Muscle of leg (tissue), 11 donors: ENCODE results near the gene PRICKLE2. TPM values are rescaled to one million over a fixed set of nuclear protein-coding genes. Genes with fewer than 3 reads are reported as not detected.
A peak's percentile ranks its signal among the peaks of the same experiment; 100 is the strongest.

Experiments
- DNase-seq: peaks from one replicate; pipeline ENCODE4 v3.0.0; 2013
- H3K27ac ChIP-seq: one replicate; pipeline ENCODE4 v1.5.1; 2013; ENCODE audit warnings: mild to moderate bottlenecking, low read length, control low read depth
- H3K27me3 ChIP-seq: one replicate; pipeline ENCODE4 v1.6.1; 2013; ENCODE audit warnings: low read length; ENCODE audit not compliant: control insufficient read depth, insufficient read depth
- H3K36me3 ChIP-seq: one replicate; pipeline ENCODE4 v1.6.1; 2013; ENCODE audit warnings: low read length; ENCODE audit not compliant: control insufficient read depth, insufficient read depth
- H3K4me1 ChIP-seq: one replicate; pipeline ENCODE4 v1.6.1; 2013; ENCODE audit warnings: low read length; ENCODE audit not compliant: control insufficient read depth, insufficient read depth
- H3K4me3 ChIP-seq: one replicate; pipeline ENCODE4 v1.5.1; 2013; ENCODE audit warnings: low read length, control low read depth
- H3K9me3 ChIP-seq: replicated peaks from 2 replicates; pipeline ENCODE4 v1.6.1; 2013; ENCODE audit warnings: low read depth, low read length; ENCODE audit not compliant: control insufficient read depth
- WGBS: methylation state at CpG from one replicate; pipeline ENCODE4 v1.1.5; 2013; ENCODE audit warnings: missing lambda C conversion rate; ENCODE audit not compliant: insufficient coverage; 5-methylcytosine and 5-hydroxymethylcytosine counted together
- polyA plus RNA-seq, 8 donors: library from polyadenylated mRNA; unstranded; fragments of 120-200 nt; gene quantifications; one replicate each; pipeline versions ENCODE4 v1.2.1 to v1.2.3, GENCODE V29; 2013; ENCODE audit warnings: inconsistent platforms in 1 of 8, low replicate concordance in 1 of 8; ENCODE audit not compliant: insufficient read length in 8 of 8, insufficient read depth in 1 of 8
- total RNA-seq: library from RNA; stranded (reverse); fragments of 120-200 nt; gene quantifications from one replicate; pipeline ENCODE4 v1.2.4, GENCODE V29; 2013

Gene PRICKLE2
- total and polyA plus RNA-seq, 9 donors: 6.4 to 14.6 (median 10.0) TPM

DNA sequence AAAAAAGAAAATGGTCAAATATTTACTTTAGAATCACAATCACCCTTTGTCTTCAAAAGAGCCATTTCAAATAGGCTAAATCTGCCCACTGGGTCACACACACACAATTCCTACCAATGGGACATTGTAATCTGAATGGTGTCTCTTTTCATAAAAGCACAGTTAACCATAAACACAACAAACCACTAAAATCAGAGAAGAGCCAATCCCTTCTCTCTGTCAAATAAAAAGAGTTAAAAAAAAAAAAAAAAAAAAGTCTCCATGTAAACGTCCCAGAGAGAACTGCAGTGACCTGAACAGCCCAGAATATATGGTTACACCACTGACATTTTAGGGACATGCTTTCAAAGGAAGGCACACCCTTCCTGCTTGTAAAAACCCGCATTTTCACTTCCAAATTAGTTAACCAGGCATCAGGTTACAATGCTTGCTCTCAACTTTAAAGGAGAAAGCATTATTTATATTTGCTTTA is 63.7 kb downstream of the PRICKLE2 start:
- DNase-seq: peak; percentile 58
- no CpG with 5 or more reads among the region's 2 CpGs for WGBS
- H3K27ac ChIP-seq: peak overlapping the region; percentile 32
- no peak overlapping the region for H3K4me3 ChIP-seq
- peaks cover 18% of the 10 kb centered on the region for H3K4me1 ChIP-seq
- H3K9me3 ChIP-seq: no peaks in the 10 kb centered on the region
- H3K27me3 ChIP-seq: no peaks in the 10 kb centered on the region
- peaks cover 15% of the 10 kb centered on the region for H3K36me3 ChIP-seq

DNA sequence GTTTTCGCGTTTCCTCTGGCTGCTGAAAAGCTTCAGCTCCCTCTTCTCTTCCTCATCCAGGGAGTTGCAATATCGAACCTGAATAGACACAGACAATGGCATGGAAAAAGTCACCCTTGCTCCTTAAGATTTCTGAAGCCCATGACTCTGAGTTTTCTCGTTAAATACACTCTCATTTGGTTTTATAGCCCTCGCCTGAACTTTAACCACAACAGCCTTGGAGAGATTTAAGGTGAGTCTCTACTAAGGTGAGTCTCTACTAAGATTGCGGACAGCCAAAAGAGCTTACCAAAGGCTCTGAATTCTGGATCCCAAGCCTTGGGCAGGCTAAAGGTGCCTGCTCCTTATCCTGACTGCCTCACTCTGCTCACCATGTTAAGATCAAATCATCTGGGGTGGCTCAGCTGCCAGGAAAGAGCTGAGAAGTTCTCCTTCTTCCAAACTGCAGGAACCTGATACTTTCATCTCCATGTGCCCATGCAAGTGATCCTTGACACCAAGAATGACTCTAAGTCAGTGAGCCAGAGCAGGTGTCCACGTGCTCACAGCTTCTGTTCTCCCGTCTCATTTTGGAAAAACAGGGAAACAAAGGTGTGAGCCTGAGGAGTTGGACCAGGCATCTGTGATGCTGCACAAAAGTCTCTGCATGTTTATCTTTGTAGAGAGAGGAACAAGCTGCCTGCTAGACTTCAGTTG is 65.1 kb downstream of the PRICKLE2 start:
- Histone ChIP-seq H3K27ac (no peak overlapping the region), H3K36me3 (peaks cover 15% of the 10 kb centered on the region), H3K9me3 (no peaks in the 10 kb centered on the region), H3K4me1 (peaks cover 18% of the 10 kb centered on the region), H3K4me3 (no peak overlapping the region), H3K27me3 (no peaks in the 10 kb centered on the region)
- 89% methylated on average over 5 of the region's 8 CpGs for WGBS
- DNase-seq: no peak

DNA sequence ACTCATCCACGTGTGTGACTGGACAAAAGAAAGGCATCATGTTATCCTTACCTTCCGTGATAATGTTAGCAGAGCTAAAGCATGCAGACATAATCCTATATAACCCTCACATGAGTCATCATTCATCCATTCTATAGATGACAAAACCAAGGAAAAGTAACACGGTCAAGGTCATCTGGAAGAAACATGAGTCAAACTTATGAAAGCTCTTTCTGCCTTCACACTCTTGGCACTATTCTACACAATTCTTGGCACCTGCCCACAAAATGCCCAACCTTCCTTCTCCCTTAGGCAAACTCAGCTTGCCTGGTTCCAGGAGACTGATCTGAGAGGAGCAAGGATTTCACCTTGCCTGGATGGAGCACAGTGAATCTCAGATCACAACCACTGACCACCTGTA is 66.9 kb downstream of the PRICKLE2 start:
- Histone ChIP-seq H3K27me3 (no peaks in the 10 kb centered on the region), H3K27ac (no peak overlapping the region), H3K36me3 (peaks cover 16% of the 10 kb centered on the region), H3K4me3 (no peak overlapping the region), H3K9me3 (no peaks in the 10 kb centered on the region), H3K4me1 (peaks cover 12% of the 10 kb centered on the region)
- no peak for DNase-seq
- WGBS: 100% methylated on average over 2 of the region's 3 CpGs

DNA sequence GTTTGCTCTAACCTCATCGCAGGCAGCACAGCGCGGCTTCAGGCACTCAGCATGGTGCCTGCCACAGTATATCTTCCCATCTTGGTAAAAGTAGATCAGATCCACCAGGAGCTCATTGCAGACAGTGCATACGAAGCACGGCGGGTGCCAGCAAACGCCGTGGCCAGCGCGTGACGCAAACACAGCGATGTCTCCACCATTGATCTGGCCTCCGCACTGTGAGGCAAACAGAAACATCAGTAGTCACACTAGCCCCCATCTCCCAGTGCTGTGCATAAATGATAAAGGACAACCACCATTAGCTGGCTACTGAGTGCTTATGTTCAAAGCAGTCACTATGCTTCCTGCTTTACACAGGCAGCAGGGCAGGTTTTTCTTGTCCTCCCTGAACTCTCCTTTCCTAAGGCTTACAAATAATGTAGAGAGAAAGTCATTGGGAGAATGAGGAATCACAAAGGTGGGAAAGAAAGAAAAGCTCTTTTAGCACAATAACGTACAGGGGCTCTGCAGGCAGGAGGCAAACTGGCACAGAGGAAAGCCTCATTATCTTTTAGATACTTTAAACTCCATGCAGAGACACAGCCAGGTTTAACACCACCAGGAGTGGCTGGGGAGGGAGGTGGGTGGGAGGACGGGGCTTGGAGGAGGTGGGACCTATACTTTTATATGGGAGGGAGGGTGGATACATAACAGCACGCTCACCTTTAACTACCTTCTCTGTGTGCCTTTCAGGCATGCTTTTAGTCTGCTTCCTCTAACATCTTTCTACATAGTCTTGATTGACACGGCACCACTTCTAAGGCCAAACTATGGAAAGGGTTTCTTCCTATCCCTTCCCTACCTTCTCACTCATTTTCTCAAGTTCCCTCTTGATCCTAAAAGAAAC is 67.9 kb downstream of the PRICKLE2 start:
- WGBS: 97% methylated on average over 12 of the region's 17 CpGs
- H3K27ac ChIP-seq: no peak overlapping the region
- DNase-seq: no peak

DNA sequence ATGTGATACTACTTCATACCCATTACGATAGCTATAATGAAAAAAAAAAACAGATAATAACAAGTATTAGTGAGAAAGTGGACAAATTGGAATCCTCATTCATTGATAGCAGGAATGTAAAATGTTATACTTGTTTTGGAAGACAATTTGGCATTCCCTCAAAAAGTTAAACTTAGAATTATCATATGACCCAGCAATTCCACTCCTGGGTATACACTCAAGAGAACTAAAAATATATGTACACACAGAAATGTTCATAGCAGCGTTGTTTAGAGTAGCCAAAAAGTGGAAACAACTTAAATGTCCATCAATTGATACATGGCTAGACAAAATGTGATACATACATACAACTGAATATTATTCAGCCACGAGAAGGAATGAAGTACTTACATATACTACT is 69.9 kb downstream of the PRICKLE2 start:
- Histone ChIP-seq H3K27ac (no peak overlapping the region), H3K4me1 (peaks cover 25% of the 10 kb centered on the region), H3K27me3 (no peaks in the 10 kb centered on the region), H3K36me3 (peaks cover 23% of the 10 kb centered on the region), H3K9me3 (peaks cover 2% of the 10 kb centered on the region), H3K4me3 (no peak overlapping the region)
- peak; percentile 63 for DNase-seq
- no CpG with 5 or more reads among the region's 3 CpGs for WGBS

More for the DNA sequence above, 67.9 kb downstream of the PRICKLE2 start:
- Histone ChIP-seq H3K9me3 (no peaks in the 10 kb centered on the region), H3K4me1 (peaks cover 9% of the 10 kb centered on the region), H3K27me3 (no peaks in the 10 kb centered on the region), H3K36me3 (peaks cover 19% of the 10 kb centered on the region), H3K4me3 (no peak overlapping the region)

DNA sequence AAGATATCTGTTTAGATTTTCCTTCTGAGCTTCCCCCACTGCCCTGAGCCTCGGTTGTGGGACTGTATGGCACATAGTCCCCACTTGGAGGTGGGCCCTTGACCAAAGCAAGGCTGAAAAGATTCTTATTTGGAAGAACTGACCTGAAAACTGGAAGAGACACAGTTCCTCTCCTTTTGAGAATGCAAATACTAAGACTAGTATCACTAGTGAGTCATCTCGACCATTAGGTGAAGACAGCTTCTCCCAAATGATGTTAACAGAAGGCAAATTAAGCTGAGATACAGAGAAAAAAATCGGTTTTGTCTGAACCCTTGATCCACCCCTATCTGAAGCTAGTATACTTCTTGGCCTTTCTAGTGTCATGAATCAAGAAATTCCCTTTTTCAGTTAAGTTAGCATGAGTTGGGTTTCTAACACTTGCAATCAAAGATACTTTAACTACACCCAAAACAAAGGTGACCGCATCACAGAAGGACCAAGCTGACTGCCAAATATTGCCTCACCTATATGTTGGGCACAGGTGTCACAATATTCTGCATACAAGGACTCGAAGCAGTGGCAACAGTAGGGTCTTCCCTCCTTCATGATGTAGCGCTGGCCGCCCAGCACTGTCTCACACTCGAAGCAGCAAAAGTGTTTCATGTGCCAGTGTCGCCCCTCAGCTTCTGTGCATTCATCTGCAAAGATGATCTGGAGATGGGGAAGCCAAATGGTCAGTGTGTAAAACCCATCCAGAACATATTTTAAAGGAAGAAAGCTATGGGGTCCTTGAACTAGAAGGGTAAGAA is 72.4 kb downstream of the PRICKLE2 start:
- Histone ChIP-seq H3K27me3 (no peaks in the 10 kb centered on the region), H3K27ac (no peak overlapping the region), H3K9me3 (peaks cover 2% of the 10 kb centered on the region), H3K4me1 (peaks cover 40% of the 10 kb centered on the region), H3K4me3 (no peak overlapping the region), H3K36me3 (peaks cover 21% of the 10 kb centered on the region)
- DNase-seq: no peak
- 80% methylated on average over 1 of the region's 9 CpGs for WGBS

DNA sequence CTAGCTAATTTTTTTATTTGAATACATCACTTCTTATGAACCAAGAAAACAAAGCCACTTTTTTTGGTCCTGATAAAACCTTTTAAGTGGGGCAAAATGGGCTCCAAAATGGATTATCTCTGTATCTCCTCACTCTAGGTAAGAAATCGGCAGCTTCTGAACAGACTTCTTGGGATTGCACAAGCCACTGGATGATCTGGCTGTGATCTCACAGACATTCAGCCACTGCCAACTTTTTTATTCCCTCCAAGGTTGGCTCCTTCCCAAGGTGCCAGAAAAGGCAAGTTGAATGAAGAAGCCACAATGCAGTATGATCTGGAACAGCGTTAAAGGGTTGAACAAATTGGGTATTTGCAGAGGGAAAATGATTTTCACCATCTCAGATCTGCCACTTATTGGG is 73.2 kb downstream of the PRICKLE2 start:
- H3K27me3 ChIP-seq: no peaks in the 10 kb centered on the region
- 17% methylated on average over 1 of the region's 2 CpGs for WGBS
- H3K36me3 ChIP-seq: peaks cover 25% of the 10 kb centered on the region
- peak overlapping the region; percentile 87 for H3K27ac ChIP-seq
- H3K9me3 ChIP-seq: peaks cover 2% of the 10 kb centered on the region
- peaks cover 40% of the 10 kb centered on the region for H3K4me1 ChIP-seq
- peak; percentile 61 for DNase-seq
- H3K4me3 ChIP-seq: no peak overlapping the region

DNA sequence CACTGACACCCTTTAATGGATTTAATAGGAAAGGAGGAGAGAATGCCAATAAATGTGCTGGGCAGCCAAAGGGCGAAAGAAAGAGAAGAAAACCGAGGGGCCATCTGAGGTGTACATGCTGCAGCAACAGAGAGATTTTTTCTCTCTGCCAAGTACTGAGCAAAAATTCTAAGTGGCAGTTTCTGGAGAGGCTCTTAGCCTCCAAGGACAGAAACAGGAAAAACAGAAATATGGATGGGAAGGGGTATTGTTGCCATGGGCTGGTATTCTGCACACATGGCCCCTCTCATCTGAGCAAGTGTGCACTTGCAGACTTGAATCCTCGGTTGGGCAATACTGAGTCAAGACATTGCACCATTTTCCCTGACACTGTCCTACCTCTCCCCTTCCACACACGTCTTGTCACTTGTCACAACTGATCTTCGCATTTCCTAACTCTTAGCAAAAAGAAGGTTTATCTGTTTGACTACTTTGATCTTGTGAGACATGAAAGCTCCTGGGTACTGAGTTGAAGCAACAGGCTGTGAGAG is 73.9 kb downstream of the PRICKLE2 start:
- peak overlapping the region; percentile 87 for H3K27ac ChIP-seq
- peaks cover 40% of the 10 kb centered on the region for H3K4me1 ChIP-seq
- H3K27me3 ChIP-seq: no peaks in the 10 kb centered on the region
- 47% methylated on average over 3 of the region's 5 CpGs for WGBS
- no peak overlapping the region for H3K4me3 ChIP-seq
- no peak for DNase-seq
- H3K9me3 ChIP-seq: peaks cover 2% of the 10 kb centered on the region
- peaks cover 28% of the 10 kb centered on the region for H3K36me3 ChIP-seq

DNA sequence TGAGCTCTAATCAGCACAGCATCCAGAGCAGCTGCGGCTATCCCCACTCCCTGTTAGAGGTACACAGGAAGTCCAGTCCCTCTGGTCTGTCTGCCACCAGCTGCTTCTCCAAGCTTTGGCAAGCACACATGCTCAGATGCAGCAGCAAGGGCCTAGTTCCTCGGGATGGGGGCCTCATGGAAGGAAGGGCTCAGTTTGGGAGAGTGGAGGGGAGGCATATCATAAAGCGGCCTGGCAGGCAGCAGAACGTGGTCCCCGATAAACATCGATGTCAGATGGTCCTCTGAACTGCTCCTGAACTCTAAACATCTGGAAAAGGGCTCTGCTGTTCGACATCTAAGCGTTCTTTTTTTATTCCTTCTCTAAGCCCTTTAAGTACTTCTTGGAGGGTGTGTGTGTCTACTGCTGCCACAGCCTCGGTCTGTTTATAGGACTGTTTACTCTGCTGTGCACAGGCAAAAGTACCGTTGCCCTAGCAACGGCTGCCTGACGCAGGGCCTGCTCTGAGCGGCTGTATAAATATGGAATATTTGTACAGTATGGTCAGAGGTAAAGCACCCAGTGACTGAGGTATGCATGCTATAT is 74.6 kb downstream of the PRICKLE2 start:
- peaks cover 2% of the 10 kb centered on the region for H3K9me3 ChIP-seq
- peaks cover 32% of the 10 kb centered on the region for H3K36me3 ChIP-seq
- WGBS: 3% methylated on average over 6 of the region's 13 CpGs
- peak; percentile 98 for DNase-seq
- H3K4me1 ChIP-seq: peaks cover 40% of the 10 kb centered on the region
- H3K27ac ChIP-seq: peak overlapping the region; percentile 87
- no peaks in the 10 kb centered on the region for H3K27me3 ChIP-seq
- no peak overlapping the region for H3K4me3 ChIP-seq
